SK-N-SH (cell line): ENCODE measurements around the gene PLA2G3. TPM values are rescaled to one million over a fixed set of nuclear protein-coding genes. Genes with fewer than 3 reads are reported as not detected.

Experiments
- CTCF ChIA-PET: fragments of 300-600, 350-600 bp; formaldehyde crosslinking; extraction: SDS; loops from one replicate; lab custom pipeline; 2021; lab: Yijun Ruan, JAX
- POLR2A ChIA-PET: fragments of 350-600 bp; sonication (Branson Sonifier 250); formaldehyde crosslinking; extraction: SDS; loops from one replicate; lab custom pipeline; 2020; ENCODE audit warnings: antibody characterized with exemption, inconsistent platforms; lab: Yijun Ruan, JAX
- DNase-seq: peaks from one replicate; pipeline ENCODE4 v3.0.0; 2012
- H2AFZ ChIP-seq: fragments of 200-600 bp; sonication (generic); 2 replicates; pipeline ENCODE4 v1.8.1; 2016; ENCODE audit warnings: antibody characterized with exemption, mild to moderate bottlenecking, low read depth
- H3F3A ChIP-seq: fragments of 200-600 bp; sonication (generic); replicated peaks from 2 replicates; pipeline ENCODE3; 2016; ENCODE audit warnings: antibody characterized with exemption, mild to moderate bottlenecking; ENCODE audit not compliant: insufficient read depth
- H3K27ac ChIP-seq, 2 experiments: fragments of 200-500 bp in 1 of 2; fragments of 200-600 bp in 1 of 2; sonication (Bioruptor generic) in 1 of 2; sonication (generic), shearing (Covaris generic) in 1 of 2; 2 replicates each; pipeline versions ENCODE4 v1.5.1 to v1.6.1; 2014 to 2016; ENCODE audit warnings: low read depth in 2 of 2, inconsistent platforms in 1 of 2, low read length in 1 of 2, mild to moderate bottlenecking in 1 of 2, mixed read lengths in 1 of 2
- H3K27me3 ChIP-seq: fragments of 200-600 bp; sonication (generic), shearing (Covaris generic); 2 replicates; pipeline ENCODE4 v1.6.1; 2016; ENCODE audit warnings: mixed run types; ENCODE audit not compliant: insufficient read depth
- H3K36me3 ChIP-seq, 2 experiments: fragments of 200-500 bp in 1 of 2; fragments of 200-600 bp in 1 of 2; sonication (Bioruptor generic) in 1 of 2; sonication (generic) in 1 of 2; replicated peaks in 1 of 2; 2 replicates each; pipeline versions ENCODE3 to v1.5.1; 2014 to 2016; ENCODE audit warnings: low read length in 1 of 2, mild to moderate bottlenecking in 1 of 2; ENCODE audit not compliant: insufficient read depth in 2 of 2, control insufficient read depth in 1 of 2
- H3K4me1 ChIP-seq, 2 experiments: fragments of 200-500 bp in 1 of 2; fragments of 200-600 bp in 1 of 2; sonication (Bioruptor generic) in 1 of 2; sonication (generic), shearing (Covaris generic) in 1 of 2; 2 replicates each; pipeline versions ENCODE4 v1.5.1 to v1.6.1; 2014 to 2016; ENCODE audit warnings: low read depth in 1 of 2, low read length in 1 of 2, mixed run types in 1 of 2; ENCODE audit not compliant: insufficient read depth in 2 of 2, control insufficient read depth in 1 of 2
- H3K4me2 ChIP-seq: fragments of 200-600 bp; sonication (generic), shearing (Covaris generic); 2 replicates; pipeline ENCODE4 v1.6.1; 2017; ENCODE audit warnings: mixed run types
- H3K4me3 ChIP-seq, 2 experiments: fragments of 200-500 bp in 1 of 2; fragments of 200-600 bp in 1 of 2; sonication (Bioruptor generic) in 1 of 2; sonication (generic), shearing (Covaris generic) in 1 of 2; 2 replicates each; pipeline versions ENCODE4 v1.5.1 to v1.8.1; 2014 to 2016; ENCODE audit warnings: low read depth in 2 of 2, inconsistent platforms in 1 of 2, low read length in 1 of 2, mild to moderate bottlenecking in 1 of 2, mixed read lengths in 1 of 2, moderate library complexity in 1 of 2
- H3K79me2 ChIP-seq: fragments of 200-600 bp; sonication (generic); 2 replicates; pipeline ENCODE4 v1.8.1; 2017; ENCODE audit warnings: mild to moderate bottlenecking; ENCODE audit not compliant: insufficient read depth
- H3K9ac ChIP-seq: fragments of 200-600 bp; sonication (generic); 2 replicates; pipeline ENCODE4 v1.6.1; 2017; ENCODE audit warnings: mixed run types
- H3K9me2 ChIP-seq: fragments of 200-600 bp; sonication (generic); 2 replicates; pipeline ENCODE4 v1.6.1; 2017; ENCODE audit warnings: mixed run types
- H3K9me3 ChIP-seq: fragments of 200-600 bp; sonication (generic); 2 replicates; pipeline ENCODE4 v1.6.1; 2017; ENCODE audit warnings: mixed run types, mild to moderate bottlenecking, moderate library complexity
- H4K20me1 ChIP-seq: fragments of 200-600 bp; sonication (generic); 2 replicates; pipeline ENCODE4 v1.6.1; 2017; ENCODE audit warnings: mild to moderate bottlenecking, mixed run types; ENCODE audit not compliant: insufficient read depth
- CHD2 ChIP-seq: fragments of 150-350 bp; IDR thresholded peaks from 2 replicates; pipeline ENCODE4 v1.6.1; 2018; ENCODE audit warnings: low read length; ENCODE audit not compliant: partially characterized antibody
- EZH2phosphoT487 ChIP-seq: fragments of 200-600 bp; sonication (generic); IDR thresholded peaks from 2 replicates; pipeline ENCODE4 v1.6.1; 2017; ENCODE audit warnings: low read depth, mixed run types, mild to moderate bottlenecking, antibody characterized with exemption, moderate library complexity, borderline replicate concordance
- FOSL2 ChIP-seq: IDR thresholded peaks from 2 replicates; pipeline ENCODE4 v1.4.0; 2012; ENCODE audit warnings: low read depth, mild to moderate bottlenecking, moderate library complexity, borderline replicate concordance
- FOXM1 ChIP-seq: IDR thresholded peaks from 2 replicates; pipeline ENCODE4 v1.4.0; 2012; ENCODE audit warnings: low read depth, mild to moderate bottlenecking
- GABPA ChIP-seq: IDR thresholded peaks from 2 replicates; pipeline ENCODE4 v1.4.0; 2012; ENCODE audit warnings: low read depth, mild to moderate bottlenecking
- GATA2 ChIP-seq: sonication (generic); formaldehyde crosslinking; IDR thresholded peaks from 2 replicates; pipeline ENCODE4 v1.5.0; 2020; ENCODE audit warnings: mild to moderate bottlenecking, missing genetic modification reagents
- IRF3 ChIP-seq: fragments of 150-350 bp; IDR thresholded peaks from 2 replicates; pipeline ENCODE4 v1.6.1; 2016; ENCODE audit warnings: mild to moderate bottlenecking, low read depth, low read length
- MAX ChIP-seq: IDR thresholded peaks from 2 replicates; pipeline ENCODE4 v1.4.0; 2012; ENCODE audit warnings: low read depth
- MEF2A ChIP-seq: IDR thresholded peaks from 2 replicates; pipeline ENCODE4 v1.4.0; 2012; ENCODE audit warnings: low read depth, borderline replicate concordance
- NFIC ChIP-seq: IDR thresholded peaks from 2 replicates; pipeline ENCODE4 v1.4.0; 2012; ENCODE audit warnings: borderline replicate concordance
- POLR2AphosphoS5 ChIP-seq: IDR thresholded peaks from 2 replicates; pipeline ENCODE4 v1.6.1; 2012; ENCODE audit warnings: low read depth, low read length
- RAD21 ChIP-seq: IDR thresholded peaks from 2 replicates; pipeline ENCODE4 v1.6.1; 2012; ENCODE audit warnings: mild to moderate bottlenecking, low read length
- RFX5 ChIP-seq: IDR thresholded peaks from 2 replicates; pipeline ENCODE4 v1.6.1; 2012; ENCODE audit warnings: mild to moderate bottlenecking, improper control_type of control experiment, low read length
- RXRA ChIP-seq: IDR thresholded peaks from 2 replicates; pipeline ENCODE4 v1.4.0; 2012; ENCODE audit warnings: low read depth, mild to moderate bottlenecking, borderline replicate concordance
- SIN3A ChIP-seq: IDR thresholded peaks from 2 replicates; pipeline ENCODE4 v1.6.1; 2012; ENCODE audit warnings: low read depth, mild to moderate bottlenecking, low read length, moderate library complexity, borderline replicate concordance
- SMC3 ChIP-seq: IDR thresholded peaks from 2 replicates; pipeline ENCODE4 v1.6.1; 2012; ENCODE audit warnings: low read depth, low read length, improper control_type of control experiment
- TCF12 ChIP-seq: IDR thresholded peaks from 2 replicates; pipeline ENCODE4 v1.4.0; 2012
- USF2 ChIP-seq: fragments of 150-350 bp; IDR thresholded peaks from 2 replicates; pipeline ENCODE4 v1.6.1; 2017; ENCODE audit warnings: antibody characterized with exemption, low read length, low read depth, borderline replicate concordance
- YY1 ChIP-seq: IDR thresholded peaks from 2 replicates; pipeline ENCODE4 v1.4.0; 2012; ENCODE audit warnings: low read depth, mild to moderate bottlenecking
- WGBS: methylation state at CpG from one replicate; pipeline ENCODE4 v1.1.6; 2017; ENCODE audit warnings: low lambda C conversion rate; 5-methylcytosine and 5-hydroxymethylcytosine counted together
- polyA plus RNA-seq, 3 experiments: library from polyadenylated mRNA; depleted of rRNA; stranded (reverse); fragments of >200 nt; gene quantifications; 2 replicates each; pipeline ENCODE4 v1.2.3, GENCODE V29; 2012
- TF ChIP-seq, protein P1 (sequence below): IDR thresholded peaks from 2 replicates; pipeline ENCODE4 v1.4.0; 2012; ENCODE audit warnings: low read depth, borderline replicate concordance
- TF ChIP-seq, protein P2 (sequence below): fragments of 200-600 bp; sonication (generic); IDR thresholded peaks from 2 replicates; pipeline ENCODE4 v1.6.1; 2017; ENCODE audit warnings: antibody characterized with exemption, mild to moderate bottlenecking, moderate library complexity

PLA2G3 gene
- polyA plus RNA-seq, 1 of the 3 experiments (the other 2 are of a cell fraction), result not detected

- no peaks in the 10 kb centered on the region for H3K4me1 ChIP-seq
- no peak for TF ChIP-seq MAX
- no peak for TF ChIP-seq EZH2phosphoT487
- no peak for TF ChIP-seq GABPA
- TF ChIP-seq NFIC, result no peak
- no peak for TF ChIP-seq FOSL2
- TF ChIP-seq FOXM1, result no peak
- TF ChIP-seq MEF2A, result no peak
- no peak for TF ChIP-seq POLR2AphosphoS5
- TF ChIP-seq RAD21, result no peak
- TF ChIP-seq RXRA, result no peak
- TF ChIP-seq CHD2, result no peak
- TF ChIP-seq YY1, result no peak
Measured at GRCh38 chr22:31185056-31185455, 44.7 kb upstream of the PLA2G3 start.

DNA sequence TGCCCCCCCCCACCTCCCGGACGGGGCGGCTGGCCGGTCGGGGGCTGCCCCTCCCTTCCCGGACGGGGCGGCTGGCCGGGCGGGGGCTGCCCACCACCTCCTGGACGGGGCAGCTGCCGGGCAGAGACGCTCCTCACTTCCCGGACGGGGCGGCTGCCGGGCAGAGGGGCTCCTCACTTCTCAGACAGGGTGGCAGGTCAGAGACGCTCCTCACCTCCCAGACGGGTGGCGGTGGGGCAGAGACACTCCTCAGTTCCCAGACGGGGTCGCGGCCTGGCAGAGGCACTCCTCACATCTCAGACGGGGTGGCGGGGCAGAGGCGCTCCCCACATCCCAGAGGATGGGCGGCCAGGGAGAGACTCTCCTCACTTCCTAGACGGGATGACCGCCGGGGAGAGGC is 43.7 kb upstream of the PLA2G3 start:
- Histone ChIP-seq H3K79me2 (peaks cover 66% of the 10 kb centered on the region), H3K9ac (no peak overlapping the region), H3K4me1 (no peaks in the 10 kb centered on the region), H3K36me3 (peaks cover 8 to 9% of the 10 kb centered on the region in 2 experiments), H4K20me1 (no peaks in the 10 kb centered on the region), H3K4me2 (no peak overlapping the region), H3K4me3 (no peak overlapping the region), H3F3A (peaks cover 3% of the 10 kb centered on the region), H3K27me3 (no peaks in the 10 kb centered on the region), H3K9me3 (no peaks in the 10 kb centered on the region), H3K27ac (no peak overlapping the region), H3K9me2 (no peaks in the 10 kb centered on the region), H2AFZ (no peak overlapping the region)
- ChIA-PET CTCF (no interaction called here), POLR2A (no interaction called here)
- DNase-seq, result no peak
- WGBS, result 98% methylated on average over 10 of the region's 30 CpGs
- TF ChIP-seq GATA2 (CRISPR knock-in tag) (no peak), IRF3 (no peak), RAD21 (no peak), USF2 (no peak), SMC3 (no peak), EZH2phosphoT487 (no peak), SIN3A (no peak), FOXM1 (no peak), RFX5 (no peak), TCF12 (no peak)
- TF ChIP-seq, protein P1, sequence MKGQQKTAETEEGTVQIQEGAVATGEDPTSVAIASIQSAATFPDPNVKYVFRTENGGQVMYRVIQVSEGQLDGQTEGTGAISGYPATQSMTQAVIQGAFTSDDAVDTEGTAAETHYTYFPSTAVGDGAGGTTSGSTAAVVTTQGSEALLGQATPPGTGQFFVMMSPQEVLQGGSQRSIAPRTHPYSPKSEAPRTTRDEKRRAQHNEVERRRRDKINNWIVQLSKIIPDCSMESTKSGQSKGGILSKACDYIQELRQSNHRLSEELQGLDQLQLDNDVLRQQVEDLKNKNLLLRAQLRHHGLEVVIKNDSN, result no peak
- TF ChIP-seq, protein P2, sequence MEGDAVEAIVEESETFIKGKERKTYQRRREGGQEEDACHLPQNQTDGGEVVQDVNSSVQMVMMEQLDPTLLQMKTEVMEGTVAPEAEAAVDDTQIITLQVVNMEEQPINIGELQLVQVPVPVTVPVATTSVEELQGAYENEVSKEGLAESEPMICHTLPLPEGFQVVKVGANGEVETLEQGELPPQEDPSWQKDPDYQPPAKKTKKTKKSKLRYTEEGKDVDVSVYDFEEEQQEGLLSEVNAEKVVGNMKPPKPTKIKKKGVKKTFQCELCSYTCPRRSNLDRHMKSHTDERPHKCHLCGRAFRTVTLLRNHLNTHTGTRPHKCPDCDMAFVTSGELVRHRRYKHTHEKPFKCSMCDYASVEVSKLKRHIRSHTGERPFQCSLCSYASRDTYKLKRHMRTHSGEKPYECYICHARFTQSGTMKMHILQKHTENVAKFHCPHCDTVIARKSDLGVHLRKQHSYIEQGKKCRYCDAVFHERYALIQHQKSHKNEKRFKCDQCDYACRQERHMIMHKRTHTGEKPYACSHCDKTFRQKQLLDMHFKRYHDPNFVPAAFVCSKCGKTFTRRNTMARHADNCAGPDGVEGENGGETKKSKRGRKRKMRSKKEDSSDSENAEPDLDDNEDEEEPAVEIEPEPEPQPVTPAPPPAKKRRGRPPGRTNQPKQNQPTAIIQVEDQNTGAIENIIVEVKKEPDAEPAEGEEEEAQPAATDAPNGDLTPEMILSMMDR, result no peak

More at GRCh38 chr22:31185056-31185455, 44.7 kb upstream of the PLA2G3 start:
- H4K20me1 ChIP-seq, result no peaks in the 10 kb centered on the region
- peaks cover 3% of the 10 kb centered on the region for H3F3A ChIP-seq
- no peak overlapping the region for H2AFZ ChIP-seq
- H3K9ac ChIP-seq, result no peak overlapping the region
- 98% methylated on average over 5 of the region's 5 CpGs for WGBS
- H3K4me2 ChIP-seq, result no peak overlapping the region
- peaks cover 55% of the 10 kb centered on the region for H3K79me2 ChIP-seq
- H3K9me2 ChIP-seq, result no peaks in the 10 kb centered on the region
- peaks cover 9 to 13% of the 10 kb centered on the region in 2 experiments for H3K36me3 ChIP-seq
- H3K27me3 ChIP-seq, result no peaks in the 10 kb centered on the region
- no peak for DNase-seq
- POLR2A ChIA-PET, result no interaction called here
- H3K27ac ChIP-seq, result no peak overlapping the region
- H3K9me3 ChIP-seq, result no peaks in the 10 kb centered on the region
- no peak overlapping the region for H3K4me3 ChIP-seq
- CTCF ChIA-PET, result interaction anchor here (1.3 kb wide), 1 partner anchor 77 kb away, joined by 3 read pairs; the partner anchor contains the start of gene SELENOM
